OCI-LY7 (cell line): ENCODE data around the gene SMOC2. TPM values are rescaled to one million over a fixed set of nuclear protein-coding genes. Genes with fewer than 3 reads are reported as not detected.

ENCODE experiments used
- BruUV-seq: library from RNA; stranded (reverse); fragments of 400-500 nt; replicated peaks from 2 replicates; lab custom pipeline; 2021; lab: Mats Ljungman, UMichigan
- CTCF ChIA-PET: fragments of 300-600 bp; sonication (Branson Sonifier 250); formaldehyde crosslinking; loops from one replicate; lab custom pipeline; 2022; ENCODE audit warnings: antibody characterized with exemption; ENCODE audit not compliant: unreplicated experiment; lab: Charles Lee
- POLR2A ChIA-PET: fragments of 300-600 bp; sonication (Branson Sonifier 250); formaldehyde crosslinking; loops from one replicate; lab custom pipeline; 2022; ENCODE audit warnings: antibody characterized with exemption; lab: Charles Lee
- DNase-seq: peaks from one replicate; pipeline ENCODE4 v3.0.0-alpha.2; 2015; ENCODE audit warnings: low spot score
- H2AFZ ChIP-seq: fragments of 200-600 bp; sonication (generic), shearing (Covaris generic); 2 replicates; pipeline ENCODE4 v1.6.1; 2014; ENCODE audit warnings: mild to moderate bottlenecking, antibody characterized with exemption, low read length, moderate library complexity
- H3K27ac ChIP-seq: fragments of 200-600 bp; sonication (generic); 2 replicates; pipeline ENCODE4 v1.5.1; 2014; ENCODE audit warnings: mixed run types, low read depth, mild to moderate bottlenecking, moderate library complexity, low read length, inconsistent platforms; ENCODE audit not compliant: poor library complexity, severe bottlenecking
- H3K36me3 ChIP-seq: fragments of 200-600 bp; sonication (generic); 2 replicates; pipeline ENCODE4 v1.6.1; 2014; ENCODE audit warnings: mild to moderate bottlenecking, antibody characterized with exemption, low read length, moderate library complexity, mixed read lengths; ENCODE audit not compliant: insufficient read depth
- H3K4me1 ChIP-seq: fragments of 200-600 bp; sonication (generic); 2 replicates; pipeline ENCODE4 v1.5.1; 2014; ENCODE audit warnings: mild to moderate bottlenecking, low read length; ENCODE audit not compliant: insufficient read depth, poor library complexity, severe bottlenecking
- H3K4me2 ChIP-seq: fragments of 200-600 bp; sonication (generic); 2 replicates; pipeline ENCODE4 v1.6.1; 2014; ENCODE audit warnings: mild to moderate bottlenecking, low read length
- H3K4me3 ChIP-seq: fragments of 200-600 bp; sonication (generic); 2 replicates; pipeline ENCODE4 v1.5.1; 2014; ENCODE audit warnings: mild to moderate bottlenecking, low read depth, low read length; ENCODE audit not compliant: poor library complexity, severe bottlenecking
- H3K79me2 ChIP-seq: fragments of 200-600 bp; sonication (generic); 2 replicates; pipeline ENCODE4 v1.6.1; 2016; ENCODE audit warnings: low read depth, mild to moderate bottlenecking, low read length, moderate library complexity, mixed read lengths; ENCODE audit not compliant: insufficient read depth
- H3K9me2 ChIP-seq: fragments of 200-600 bp; sonication (generic); 2 replicates; pipeline ENCODE4 v1.6.1; 2016; ENCODE audit warnings: mild to moderate bottlenecking, low read length, mixed read lengths; ENCODE audit not compliant: insufficient read depth
- H3K9me3 ChIP-seq: fragments of 200-600 bp; sonication (generic); 2 replicates; pipeline ENCODE4 v1.6.1; 2014; ENCODE audit warnings: mild to moderate bottlenecking, mixed run types, low read length, mixed read lengths
- H4K20me1 ChIP-seq: fragments of 200-600 bp; sonication (generic); 2 replicates; pipeline ENCODE4 v1.6.1; 2014; ENCODE audit warnings: mild to moderate bottlenecking, antibody characterized with exemption, low read length, moderate library complexity, mixed read lengths; ENCODE audit not compliant: insufficient read depth
- CTCF ChIP-seq: fragments of 200-600 bp; sonication (generic); conservative IDR thresholded peaks from 2 replicates; pipeline ENCODE4 v1.5.1; 2014; ENCODE audit warnings: mild to moderate bottlenecking, antibody characterized with exemption, low read length, moderate library complexity, mixed read lengths
- EZH2phosphoT487 ChIP-seq: fragments of 200-600 bp; sonication (generic); IDR thresholded peaks from 2 replicates; pipeline ENCODE4 v1.6.1; 2018; ENCODE audit warnings: low read depth, borderline replicate concordance, mild to moderate bottlenecking, mixed run types, antibody characterized with exemption, low read length, moderate library complexity, mixed read lengths
- intact Hi-C: fragments of 100-400 bp; cut with micrococcal nuclease; formaldehyde crosslinking; loops from one replicate; pipeline ENCODE4 v1.10.0; 2022; ENCODE audit not compliant: unreplicated experiment
- total RNA-seq, 2 experiments: library from RNA; depleted of rRNA in 1 of 2; stranded (reverse); fragments of >200 nt in 1 of 2; shearing (Covaris generic) in 1 of 2; gene quantifications; 2 replicates each; pipeline ENCODE4 v1.2.3, GENCODE V29; 2014 to 2022

The SMOC2 gene
- total RNA-seq, 2 experiments from 2014 or later, result not detected

GRCh38 chr6:168490757-168491156, 49.8 kb downstream of the SMOC2 start:
- CTCF ChIA-PET, result no interaction called here
- no peak for DNase-seq

GRCh38 chr6:168493976-168494375, 53.0 kb downstream of the SMOC2 start:
- no TSS peak for BruUV-seq
- TF ChIP-seq EZH2phosphoT487 (no peak), CTCF (no peak)
- POLR2A ChIA-PET, result interaction anchor here (0.6 kb wide), 1 partner anchor 142 kb away, joined by 4 read pairs; no protein-coding TSS in a partner anchor
- Histone ChIP-seq H3K9me2 (no peaks in the 10 kb centered on the region), H3K9me3 (no peaks in the 10 kb centered on the region), H3K4me1 (no peaks in the 10 kb centered on the region), H3K27ac (no peak overlapping the region), H2AFZ (no peak overlapping the region), H3K4me2 (no peak overlapping the region), H3K4me3 (no peak overlapping the region), H3K36me3 (no peaks in the 10 kb centered on the region), H3K79me2 (no peaks in the 10 kb centered on the region), H4K20me1 (no peaks in the 10 kb centered on the region)
- DNase-seq, result no peak
- intact Hi-C loops, result no loop called here
- CTCF ChIA-PET, result no interaction called here

More at GRCh38 chr6:168490757-168491156, 49.8 kb downstream of the SMOC2 start:
- Histone ChIP-seq H4K20me1 (no peaks in the 10 kb centered on the region), H3K79me2 (no peaks in the 10 kb centered on the region), H3K4me1 (no peaks in the 10 kb centered on the region), H3K9me3 (no peaks in the 10 kb centered on the region), H3K27ac (no peak overlapping the region), H3K9me2 (no peaks in the 10 kb centered on the region), H3K4me3 (no peak overlapping the region), H3K36me3 (no peaks in the 10 kb centered on the region), H3K4me2 (no peak overlapping the region), H2AFZ (no peak overlapping the region)
- POLR2A ChIA-PET, result no interaction called here
- BruUV-seq, result no TSS peak
- no peak for TF ChIP-seq EZH2phosphoT487
- no peak for TF ChIP-seq CTCF
- intact Hi-C loops, result no loop called here

GRCh38 chr6:168494726-168495125, 53.7 kb downstream of the SMOC2 start:
- no TSS peak for BruUV-seq
- no peaks in the 10 kb centered on the region for H3K9me3 ChIP-seq
- DNase-seq, result no peak
- H3K36me3 ChIP-seq, result no peaks in the 10 kb centered on the region
- intact Hi-C loops, result no loop called here
- H4K20me1 ChIP-seq, result no peaks in the 10 kb centered on the region
- H2AFZ ChIP-seq, result no peak overlapping the region
- ChIA-PET POLR2A (no interaction called here), CTCF (no interaction called here)
- no peak overlapping the region for H3K27ac ChIP-seq
- no peaks in the 10 kb centered on the region for H3K79me2 ChIP-seq
- H3K9me2 ChIP-seq, result no peaks in the 10 kb centered on the region
- no peak overlapping the region for H3K4me3 ChIP-seq
- no peak for TF ChIP-seq CTCF
- TF ChIP-seq EZH2phosphoT487, result no peak
- H3K4me1 ChIP-seq, result no peaks in the 10 kb centered on the region
- no peak overlapping the region for H3K4me2 ChIP-seq
